Transverse colon (tissue), 4 donors: ENCODE measurements around the gene CDK4. TPM values are rescaled to one million over a fixed set of nuclear protein-coding genes. Genes with fewer than 3 reads are reported as not detected.

Source experiments
- DNase-seq: peaks from one replicate; pipeline ENCODE4 v3.0.0-alpha.2; 2019
- H3K27ac ChIP-seq, 4 donors: fragments of 200-600 bp; sonication (generic); 2 replicates each; pipeline ENCODE4 v1.5.1; 2016 to 2018; ENCODE audit warnings: inconsistent platforms in 4 of 4
- H3K27me3 ChIP-seq: fragments of 200-600 bp; sonication (generic); 2 replicates; pipeline ENCODE4 v1.5.1; 2017; ENCODE audit warnings: inconsistent platforms
- H3K36me3 ChIP-seq, 4 donors: fragments of 200-600 bp; sonication (generic); 2 replicates each; pipeline ENCODE4 v1.5.1; 2017 to 2019; ENCODE audit warnings: inconsistent platforms in 4 of 4
- H3K4me1 ChIP-seq, 4 donors: fragments of 200-600 bp; sonication (generic); 2 replicates each; pipeline ENCODE4 v1.5.1; 2017 to 2020; ENCODE audit warnings: inconsistent platforms in 4 of 4
- H3K4me3 ChIP-seq, 4 donors: fragments of 200-600 bp; sonication (generic); 1 replicate in 1 of 4; 2 replicates in 3 of 4; pipeline versions ENCODE4 v1.5.1 to v1.6.1; 2017 to 2019; ENCODE audit warnings: inconsistent platforms in 4 of 4
- H3K9me3 ChIP-seq, 2 donors: fragments of 200-600 bp; sonication (generic); 2 replicates each; pipeline ENCODE4 v1.5.1; 2017 to 2019; ENCODE audit warnings: inconsistent platforms in 2 of 2
- CTCF ChIP-seq, 5 experiments: fragments of 200-600 bp in 3 of 5; fragments of 450-650 bp in 2 of 5; sonication (generic) in 3 of 5; IDR thresholded peaks; 1 replicate in 2 of 5; 2 replicates in 3 of 5; pipeline ENCODE4 v1.5.1; 2016 to 2017; ENCODE audit warnings: antibody characterized with exemption in 5 of 5, inconsistent platforms in 3 of 5, mild to moderate bottlenecking in 2 of 5, moderate library complexity in 1 of 5
- EP300 ChIP-seq: sonication (generic); formaldehyde crosslinking; IDR thresholded peaks from one replicate; pipeline ENCODE4 v1.6.1; 2017; ENCODE audit warnings: antibody characterized with exemption, low read depth
- POLR2A ChIP-seq: fragments of 450-650 bp; IDR thresholded peaks from one replicate; pipeline ENCODE4 v1.6.1; 2016; ENCODE audit warnings: antibody characterized with exemption, mild to moderate bottlenecking, moderate library complexity
- POLR2AphosphoS5 ChIP-seq, 3 donors: sonication (generic); formaldehyde crosslinking; IDR thresholded peaks; one replicate each; pipeline ENCODE4 v1.6.1; 2016; ENCODE audit warnings: antibody characterized with exemption in 3 of 3
- WGBS, 2 donors: methylation state at CpG; one replicate each; pipeline ENCODE4 v1.1.5; 2018; ENCODE audit warnings: low coverage in 1 of 2; 5-methylcytosine and 5-hydroxymethylcytosine counted together
- in situ Hi-C, 4 donors: fragments of 200-750 bp; cut with MboI; loops; one replicate each; pipeline versions ENCODE4 v1.15.0 to v1.15.1; 2017; ENCODE audit warnings: low sequenced_read_pairs in 3 of 4, low pct_ligation_motif_present in 1 of 4, low pct_unique_long_range_greater_than_20kb in 1 of 4
- intact Hi-C: fragments of 100-400 bp; cut with DNase I; formaldehyde crosslinking; loops from one replicate; pipeline ENCODE4 v1.15.1; 2023; ENCODE audit warnings: low total_unique reads
- total RNA-seq, 4 donors: library from RNA; depleted of rRNA; stranded (reverse); fragments of >200 nt; gene quantifications; one replicate each; pipeline ENCODE4 v1.1.0, GENCODE V29; 2016

Gene CDK4
- total RNA-seq, 4 donors from 2014 or later = 20.9 to 194 (median 47.8) TPM

GRCh38 chr12:57739914-57740538 is 12.1 kb downstream of the CDK4 start:
- in situ Hi-C loops (no loop called here), intact Hi-C loops (no loop called here)
- Histone ChIP-seq H3K36me3 (no peaks in the 10 kb centered on the region), H3K4me1 (peaks cover 20 to 48% (median 28%) of the 10 kb centered on the region in 4 donors), H3K27ac (no peak overlapping the region), H3K4me3 (no peak overlapping the region), H3K27me3 (peaks cover 57% of the 10 kb centered on the region), H3K9me3 (no peaks in the 10 kb centered on the region)
- TF ChIP-seq POLR2A (no peak), CTCF (IDR thresholded peaks at IDR 0.05) (no peak), POLR2AphosphoS5 (IDR thresholded peaks at IDR 0.05) (no peak), EP300 (no peak)
- 55% methylated on average over 10 of the region's 10 CpGs; no CpG with 5 or more reads in 1 of the 2 donors for WGBS, 2 donors
- DNase-seq = no peak

- no peak overlapping the region for H3K4me3 ChIP-seq
- 37% methylated on average over 7 of the region's 7 CpGs; no CpG with 5 or more reads in 1 of the 2 donors for WGBS, 2 donors
- intact Hi-C loops = no loop called here
- no peak for TF ChIP-seq POLR2A
- no peak for TF ChIP-seq POLR2AphosphoS5 (IDR thresholded peaks at IDR 0.05)
- TF ChIP-seq EP300 = no peak
- TF ChIP-seq CTCF (IDR thresholded peaks at IDR 0.05) = no peak
- H3K27ac ChIP-seq = no peak overlapping the region
- no peak for DNase-seq
- peaks cover 63% of the 10 kb centered on the region for H3K27me3 ChIP-seq
- no peaks in the 10 kb centered on the region for H3K9me3 ChIP-seq
- H3K36me3 ChIP-seq = no peaks in the 10 kb centered on the region
- in situ Hi-C loops = no loop called here
- H3K4me1 ChIP-seq = peaks cover 20 to 47% (median 28%) of the 10 kb centered on the region in 4 donors
Measured at GRCh38 chr12:57739387-57739786, 12.7 kb downstream of the CDK4 start.

GRCh38 chr12:57738661-57739237 is 13.4 kb downstream of the CDK4 start, which contains the start of gene AGAP2:
AGAP2 (minus strand) TSS chr12:57738742; CDS start chr12:57738246, 496 bp downstream.
- Histone ChIP-seq H3K4me1 (peaks cover 20 to 41% (median 26%) of the 10 kb centered on the region in 4 donors), H3K27me3 (peaks cover 70% of the 10 kb centered on the region), H3K9me3 (no peaks in the 10 kb centered on the region), H3K27ac (no peak within 1 kb of the TSS), H3K36me3 (no peaks in the 10 kb centered on the region), H3K4me3 (peak within 1 kb of the TSS in 2 of 4 donors; percentile 23 to 35)
- DNase-seq = no peak
- intact Hi-C loops = no loop called here
- in situ Hi-C loops = no loop called here
- WGBS, 2 donors = 8 to 35% methylated on average over 12 to 36 of the region's 36 CpGs
- TF ChIP-seq CTCF (IDR thresholded peaks at IDR 0.05) = no peak

GRCh38 chr12:57737467-57738460 is 14.3 kb downstream of the CDK4 start:
- peak in 1 of 5 experiments; percentile 12 for TF ChIP-seq CTCF (IDR thresholded peaks at IDR 0.05)
- no peak for TF ChIP-seq EP300
- in situ Hi-C loops (no loop called here), intact Hi-C loops (no loop called here)
- peaks cover 20 to 40% (median 26%) of the 10 kb centered on the region in 4 donors for H3K4me1 ChIP-seq
- WGBS, 2 donors = 43% methylated on average over 82 of the region's 110 CpGs; no CpG with 5 or more reads in 1 of the 2 donors
- no peak overlapping the region for H3K27ac ChIP-seq
- peaks cover 74% of the 10 kb centered on the region for H3K27me3 ChIP-seq
- H3K9me3 ChIP-seq = no peaks in the 10 kb centered on the region
- no peak for DNase-seq
- H3K4me3 ChIP-seq = peak overlapping the region in 2 of 4 donors; percentile 23 to 35
- H3K36me3 ChIP-seq = no peaks in the 10 kb centered on the region
